Measurements from ENCODE around the gene SUSD6. TPM values are rescaled to one million over a fixed set of nuclear protein-coding genes. Genes with fewer than 3 reads are reported as not detected.

Gene SUSD6
- polyA plus RNA-seq, 1 of the 3 experiments (the other 2 are of a cell fraction): 8.5 TPM

- Histone ChIP-seq H3K4me1 (ENCODE audit: control insufficient read depth in 1 of 2, insufficient read depth in 2 of 2, low read depth in 1 of 2, low read length in 1 of 2) (peaks cover 0 to 9% of the 10 kb centered on the region in 2 experiments; a peak in 1 of 4 replicates), H3K27me3 (ENCODE audit: insufficient read depth) (no peaks in the 10 kb centered on the region), H3K9ac (no peak overlapping the region), H3K27ac (ENCODE audit: low read depth in 2 of 2, low read length in 1 of 2) (no peak overlapping the region), H3K36me3 (replicated peaks in 1 of 2; ENCODE audit: control insufficient read depth in 1 of 2, insufficient read depth in 2 of 2, low read length in 1 of 2) (no peaks in the 10 kb centered on the region), H3K9me3 (no peaks in the 10 kb centered on the region), H4K20me1 (ENCODE audit: insufficient read depth) (no peaks in the 10 kb centered on the region), H3K9me2 (no peaks in the 10 kb centered on the region), H3K79me2 (ENCODE audit: insufficient read depth) (no peaks in the 10 kb centered on the region), H3F3A (replicated peaks; ENCODE audit: insufficient read depth) (no peaks in the 10 kb centered on the region), H3K4me3 (ENCODE audit: low read depth in 2 of 2, low read length in 1 of 2) (no peak overlapping the region), H3K4me2 (no peak overlapping the region), H2AFZ (ENCODE audit: low read depth) (no peak overlapping the region)
- ChIA-PET CTCF (no interaction called here), POLR2A (no interaction called here)
- TF ChIP-seq SIN3A (IDR thresholded peaks at IDR 0.05; ENCODE audit: borderline replicate concordance, low read depth, low read length) (no peak), EZH2phosphoT487 (IDR thresholded peaks at IDR 0.05; ENCODE audit: borderline replicate concordance, low read depth) (no peak), ELF1 (IDR thresholded peaks at IDR 0.05) (no peak), CTCF (IDR thresholded peaks at IDR 0.05) (no peak), FOXM1 (IDR thresholded peaks at IDR 0.05; ENCODE audit: low read depth) (no peak), GATA2 (CRISPR knock-in tag; IDR thresholded peaks at IDR 0.05) (no peak)
- no peak for DNase-seq
- 100% methylated on average over 2 of the region's 2 CpGs for WGBS (ENCODE audit: low lambda C conversion rate)
These were observed 65.3 kb downstream of the SUSD6 start for GRCh38 chr14:69676723-69677122.

- TF ChIP-seq SIN3A (IDR thresholded peaks at IDR 0.05; ENCODE audit: borderline replicate concordance, low read depth, low read length): no peak
- no peak for TF ChIP-seq RAD21 (IDR thresholded peaks at IDR 0.05; ENCODE audit: low read length)
- no peak for TF ChIP-seq SMC3 (IDR thresholded peaks at IDR 0.05; ENCODE audit: low read depth, low read length)
- TF ChIP-seq IRF3 (IDR thresholded peaks at IDR 0.05; ENCODE audit: low read depth, low read length): no peak
- no peak for TF ChIP-seq YY1 (IDR thresholded peaks at IDR 0.05; ENCODE audit: low read depth)
- no peak for TF ChIP-seq CTCF (IDR thresholded peaks at IDR 0.05)
- TF ChIP-seq POLR2AphosphoS5 (IDR thresholded peaks at IDR 0.05; ENCODE audit: low read depth, low read length): no peak
- Histone ChIP-seq H3K79me2 (ENCODE audit: insufficient read depth) (peaks cover 4% of the 10 kb centered on the region; the same call in 1 of the 2 replicates), H3K36me3 (replicated peaks in 1 of 2; ENCODE audit: control insufficient read depth in 1 of 2, insufficient read depth in 2 of 2, low read length in 1 of 2) (no peaks in the 10 kb centered on the region), H3K9me2 (no peaks in the 10 kb centered on the region), H3K9ac (no peak overlapping the region), H3F3A (replicated peaks; ENCODE audit: insufficient read depth) (no peaks in the 10 kb centered on the region), H2AFZ (ENCODE audit: low read depth) (no peak overlapping the region), H3K4me2 (no peak overlapping the region), H3K9me3 (no peaks in the 10 kb centered on the region), H3K4me1 (ENCODE audit: control insufficient read depth in 1 of 2, insufficient read depth in 2 of 2, low read depth in 1 of 2, low read length in 1 of 2) (peaks cover 0 to 23% of the 10 kb centered on the region in 2 experiments; a peak in 2 of 4 replicates), H4K20me1 (ENCODE audit: insufficient read depth) (no peaks in the 10 kb centered on the region), H3K27ac (ENCODE audit: low read depth in 2 of 2, low read length in 1 of 2) (no peak overlapping the region), H3K27me3 (ENCODE audit: insufficient read depth) (no peaks in the 10 kb centered on the region), H3K4me3 (ENCODE audit: low read depth in 2 of 2, low read length in 1 of 2) (no peak overlapping the region)
- WGBS (ENCODE audit: low lambda C conversion rate): 100% methylated on average over 1 of the region's 1 CpG
- ChIA-PET CTCF (interaction anchor here (1.1 kb wide), 1 partner anchor 96 kb away, joined by 4 read pairs; no protein-coding TSS in a partner anchor), POLR2A (no interaction called here)
- no peak for DNase-seq
These were observed 68.9 kb downstream of the SUSD6 start for GRCh38 chr14:69680297-69680696.
